Fibroblast of lung (primary cell): ENCODE results near the gene SRRD.

ENCODE experiments used
- CTCF ChIP-seq, 2 donors: IDR thresholded peaks in 1 of 2; conservative IDR thresholded peaks in 1 of 2; 1 replicate in 1 of 2; 2 replicates in 1 of 2; pipeline ENCODE4 v1.5.1; 2011 to 2012; ENCODE audit warnings: low read length in 2 of 2, control low read depth in 1 of 2, inconsistent platforms in 1 of 2, low read depth in 1 of 2, mild to moderate bottlenecking in 1 of 2
- EZH2 ChIP-seq: IDR thresholded peaks from 2 replicates; pipeline ENCODE4 v1.5.1; 2012; ENCODE audit warnings: low read length, control low read depth, mild to moderate bottlenecking; ENCODE audit errors: missing control alignments

GRCh38 chr22:26492220-26492619 lies 8.5 kb downstream of the SRRD start:
- TF ChIP-seq CTCF (conservative IDR thresholded peaks at IDR 0.05 in 1 of 2, IDR thresholded peaks at IDR 0.05 in 1 of 2; ENCODE audit: low read depth in 1 of 2, low read length in 2 of 2) (no peak), EZH2 (no peak)
